Rectal smooth muscle tissue (tissue), 1 donor: ENCODE measurements around the gene SREBF2.
A peak's percentile ranks its signal among the peaks of the same experiment; 100 is the strongest.

Source experiments
- H3K27ac ChIP-seq: one replicate; pipeline ENCODE4 v1.7.0; 2013; ENCODE audit warnings: low read depth, low read length, inconsistent platforms
- H3K27me3 ChIP-seq: one replicate; pipeline ENCODE4 v1.7.0; 2013; ENCODE audit warnings: low read length; ENCODE audit not compliant: control insufficient read depth, insufficient read depth
- H3K36me3 ChIP-seq: one replicate; pipeline ENCODE4 v1.7.0; 2013; ENCODE audit warnings: low read length; ENCODE audit not compliant: control insufficient read depth, insufficient read depth
- H3K4me1 ChIP-seq: one replicate; pipeline ENCODE4 v1.7.0; 2013; ENCODE audit warnings: low read length; ENCODE audit not compliant: control insufficient read depth, insufficient read depth
- H3K4me3 ChIP-seq: one replicate; pipeline ENCODE4 v1.7.0; 2013; ENCODE audit warnings: low read length
- H3K9ac ChIP-seq: one replicate; pipeline ENCODE4 v1.7.0; 2013; ENCODE audit warnings: low read length

SREBF2 gene

GRCh38 chr22:41832553-41833368 is at the start of gene SREBF2:
Gene SREBF2 (plus strand): TSS chr22:41833105. CDS start chr22:41833271, 166 bp downstream.
- H3K27me3 ChIP-seq = no peaks in the 10 kb centered on the region
- H3K36me3 ChIP-seq = no peaks in the 10 kb centered on the region
- H3K27ac ChIP-seq = peak within 1 kb of the TSS; percentile 87
- peak within 1 kb of the TSS; percentile 81 for H3K4me3 ChIP-seq
- peaks cover 2% of the 10 kb centered on the region for H3K4me1 ChIP-seq
- H3K9ac ChIP-seq = peak within 1 kb of the TSS; percentile 68

DNA sequence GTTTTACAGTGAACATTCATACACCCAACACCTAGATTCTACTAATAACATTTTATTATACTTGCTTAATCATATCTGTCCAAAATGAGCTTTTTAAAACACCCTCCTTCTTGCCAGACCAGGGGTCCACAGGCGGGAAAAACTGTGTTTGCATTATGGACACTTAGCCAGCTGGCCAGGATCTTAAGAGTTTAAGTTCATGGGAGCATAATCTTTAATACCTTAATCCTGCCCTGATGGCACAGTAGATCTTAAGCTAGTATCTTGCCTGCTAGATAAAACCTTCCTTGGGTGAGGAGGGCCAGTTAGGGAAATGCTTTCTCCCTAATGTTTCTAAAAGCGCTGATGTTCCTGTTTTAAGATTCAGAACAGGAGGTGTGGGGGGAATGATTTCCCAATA is 45.6 kb upstream of the SREBF2 start:
- H3K9ac ChIP-seq = no peak overlapping the region
- H3K27me3 ChIP-seq = no peaks in the 10 kb centered on the region
- no peak overlapping the region for H3K27ac ChIP-seq
- no peaks in the 10 kb centered on the region for H3K36me3 ChIP-seq
- no peak overlapping the region for H3K4me3 ChIP-seq
- H3K4me1 ChIP-seq = no peaks in the 10 kb centered on the region

DNA sequence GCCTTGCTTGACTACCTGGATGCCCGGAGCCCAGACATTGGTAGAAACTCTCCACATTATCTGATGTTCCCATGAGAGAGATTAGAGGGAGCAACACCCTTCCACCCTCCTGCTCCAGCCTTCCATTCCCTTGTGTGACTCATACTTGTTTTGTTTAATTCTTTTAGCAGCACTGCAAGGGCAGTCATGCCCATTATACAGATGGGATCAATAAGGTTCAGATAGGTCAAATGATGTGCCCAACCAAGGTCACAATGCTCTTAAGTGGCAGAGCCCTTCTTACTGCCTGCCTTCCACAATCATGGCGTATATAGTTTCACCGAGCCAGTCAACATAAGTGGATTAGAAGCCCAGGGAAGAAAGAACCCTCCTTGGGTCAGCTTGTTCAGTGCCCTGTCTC is 39.0 kb upstream of the SREBF2 start:
- Histone ChIP-seq H3K9ac (no peak overlapping the region), H3K4me3 (no peak overlapping the region), H3K4me1 (no peaks in the 10 kb centered on the region), H3K36me3 (no peaks in the 10 kb centered on the region), H3K27ac (no peak overlapping the region), H3K27me3 (no peaks in the 10 kb centered on the region)

DNA sequence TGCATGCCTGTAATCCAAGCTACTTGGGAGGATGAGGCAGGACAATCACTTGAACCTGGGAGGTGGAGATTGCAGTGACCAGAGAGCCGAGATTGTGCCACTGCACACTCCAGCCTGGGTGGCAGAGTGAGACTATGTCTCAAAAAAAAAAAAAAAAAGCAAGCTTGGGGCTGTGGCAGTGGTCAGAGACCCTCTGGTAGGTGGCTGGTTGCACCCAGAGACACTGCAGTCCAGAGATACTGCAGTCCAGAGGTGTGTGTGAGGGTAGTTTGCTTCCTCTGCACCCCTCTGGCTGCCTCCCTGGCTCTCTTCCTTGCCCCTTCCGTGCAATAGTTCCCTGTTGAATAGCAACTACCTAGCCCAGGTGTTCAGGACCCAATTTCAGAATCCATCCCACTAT is 34.2 kb upstream of the SREBF2 start:
- Histone ChIP-seq H3K9ac (no peak overlapping the region), H3K4me1 (peaks cover 9% of the 10 kb centered on the region), H3K27me3 (no peaks in the 10 kb centered on the region), H3K27ac (no peak overlapping the region), H3K4me3 (no peak overlapping the region), H3K36me3 (no peaks in the 10 kb centered on the region)

DNA sequence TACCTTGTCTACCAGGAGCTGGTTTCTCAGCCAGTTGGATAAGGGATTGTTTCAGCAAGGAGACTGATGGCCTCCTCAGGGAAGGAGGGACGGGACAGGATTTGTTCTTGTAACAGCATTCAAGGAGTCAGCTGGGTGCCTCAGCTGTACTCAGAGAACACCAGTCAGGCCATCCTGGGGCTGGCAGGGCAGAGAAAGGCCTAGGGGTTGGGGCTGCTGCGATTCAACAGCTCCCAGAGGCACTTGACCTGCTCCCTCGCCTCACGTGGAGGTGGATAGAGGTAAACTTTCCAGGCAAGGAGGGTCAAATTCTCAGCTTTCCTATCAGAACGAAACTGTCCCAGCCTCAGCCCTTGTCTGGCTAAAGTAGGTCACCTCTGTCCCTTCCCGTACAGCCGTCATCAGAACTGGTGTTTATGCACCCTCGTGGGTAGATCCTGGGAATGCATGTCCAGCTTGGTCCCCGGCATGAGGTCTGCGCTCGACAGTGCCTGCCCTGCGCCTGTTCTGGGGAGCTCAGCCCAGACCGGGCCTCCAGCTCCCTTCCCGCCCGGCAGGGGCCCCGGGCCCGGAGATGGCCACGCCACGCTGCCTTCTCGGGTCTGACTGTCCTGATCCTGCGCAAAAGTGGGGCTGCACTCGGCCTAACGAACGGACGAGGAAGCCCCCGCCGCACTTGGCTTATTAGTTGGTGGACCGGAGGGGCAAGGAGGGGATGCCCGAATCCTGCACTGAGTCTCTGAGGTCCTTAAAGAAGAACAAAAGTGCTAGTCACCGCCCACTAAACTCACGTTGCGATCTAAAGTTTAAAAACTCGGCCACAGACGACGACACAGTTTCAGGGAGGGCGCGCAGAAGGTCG is 33.2 kb upstream of the SREBF2 start:
- Histone ChIP-seq H3K36me3 (no peaks in the 10 kb centered on the region), H3K27me3 (no peaks in the 10 kb centered on the region), H3K27ac (peak overlapping the region; percentile 88), H3K9ac (peak overlapping the region; percentile 34), H3K4me3 (peak overlapping the region; percentile 92), H3K4me1 (peaks cover 9% of the 10 kb centered on the region)

- Histone ChIP-seq H3K27ac (peak within 1 kb of the TSS; percentile 88), H3K27me3 (no peaks in the 10 kb centered on the region), H3K4me3 (peak within 1 kb of the TSS; percentile 92), H3K9ac (peak within 1 kb of the TSS; percentile 92), H3K36me3 (no peaks in the 10 kb centered on the region), H3K4me1 (peaks cover 9% of the 10 kb centered on the region)
Observed at GRCh38 chr22:41800348-41801146, 32.4 kb upstream of the SREBF2 start, which contains the start of gene CCDC134. Gene CCDC134 (plus strand): TSS chr22:41800679. CDS start chr22:41808891, 8,212 bp downstream.

DNA sequence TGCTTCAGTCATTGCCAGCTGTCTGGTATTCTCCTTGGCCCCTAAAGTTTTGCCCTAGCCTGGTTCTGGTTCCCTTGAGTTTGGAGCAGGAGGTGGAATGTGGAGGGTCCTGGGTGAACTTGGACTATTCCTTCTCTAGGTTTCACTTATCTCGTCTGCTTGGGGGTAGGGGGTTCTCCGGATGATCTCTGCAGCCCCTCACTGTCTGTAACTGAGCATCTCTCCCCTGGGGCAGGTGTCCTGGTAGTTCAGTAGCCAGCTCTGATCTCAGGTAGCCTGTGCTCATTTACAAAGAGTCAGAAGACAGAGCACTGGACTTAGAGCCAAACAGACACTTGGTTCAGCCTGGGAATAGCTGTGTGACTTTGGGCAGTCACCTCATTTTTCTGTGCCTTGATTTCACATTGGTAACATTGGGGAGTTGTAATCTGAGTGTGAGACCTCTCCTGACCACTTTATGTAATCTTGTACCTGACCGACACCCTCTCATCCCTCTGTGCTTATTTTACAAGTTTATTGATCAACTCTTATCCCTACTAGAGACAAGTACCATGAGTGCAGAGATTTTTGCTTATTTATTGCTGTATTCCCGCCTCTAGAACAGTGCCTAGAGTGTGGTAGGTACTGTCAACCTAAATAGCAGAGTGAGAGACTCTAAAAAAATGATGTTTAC is 31.6 kb upstream of the SREBF2 start:
- Histone ChIP-seq H3K27ac (peak overlapping the region; percentile 88), H3K4me3 (peak overlapping the region; percentile 92), H3K36me3 (no peaks in the 10 kb centered on the region), H3K4me1 (peaks cover 9% of the 10 kb centered on the region), H3K27me3 (no peaks in the 10 kb centered on the region), H3K9ac (peak overlapping the region; percentile 92)

DNA sequence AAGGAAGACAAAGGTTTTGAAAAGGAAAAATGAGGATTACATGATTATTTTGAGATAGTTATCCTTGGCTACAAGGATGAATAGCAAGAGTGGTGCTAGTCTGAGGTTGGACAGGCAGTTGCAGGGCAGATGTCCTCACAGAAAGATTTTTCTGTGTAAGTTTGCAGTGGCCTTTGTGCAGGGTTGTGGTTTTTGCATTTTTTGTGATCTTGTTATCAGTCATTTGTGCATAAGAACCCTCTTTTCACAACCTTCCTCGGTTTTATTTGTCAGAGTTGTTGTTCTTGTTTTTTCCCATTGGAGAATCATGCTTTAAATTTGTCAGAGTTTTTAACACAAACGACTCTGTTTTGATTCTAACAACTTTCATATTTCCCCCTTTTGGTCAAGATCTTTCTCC is 31.0 kb upstream of the SREBF2 start:
- Histone ChIP-seq H3K4me3 (peak overlapping the region; percentile 92), H3K9ac (no peak overlapping the region), H3K27me3 (no peaks in the 10 kb centered on the region), H3K27ac (no peak overlapping the region), H3K36me3 (no peaks in the 10 kb centered on the region), H3K4me1 (peaks cover 9% of the 10 kb centered on the region)

DNA sequence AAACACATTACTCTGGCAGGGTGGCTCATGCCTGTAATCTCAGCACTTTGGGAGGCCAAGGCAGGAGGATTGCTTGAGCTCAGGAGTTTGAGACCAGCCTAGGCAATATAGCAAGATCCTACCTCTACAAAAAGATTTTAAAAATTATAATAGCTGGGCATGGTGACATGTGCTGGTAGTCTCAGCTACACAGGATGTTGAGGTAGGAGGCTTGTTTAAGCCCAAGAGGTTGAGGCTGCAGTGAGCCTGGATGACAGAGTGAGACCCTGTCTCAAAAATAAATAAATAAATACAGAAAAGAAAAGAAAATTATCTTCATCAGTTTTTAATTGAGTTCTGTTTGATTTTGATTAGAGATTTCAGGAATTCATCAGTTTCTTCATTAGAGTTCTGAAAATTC is 27.3 kb upstream of the SREBF2 start:
- no peak overlapping the region for H3K4me3 ChIP-seq
- no peak overlapping the region for H3K27ac ChIP-seq
- no peak overlapping the region for H3K9ac ChIP-seq
- peaks cover 3% of the 10 kb centered on the region for H3K36me3 ChIP-seq
- H3K4me1 ChIP-seq = peaks cover 5% of the 10 kb centered on the region
- H3K27me3 ChIP-seq = no peaks in the 10 kb centered on the region

DNA sequence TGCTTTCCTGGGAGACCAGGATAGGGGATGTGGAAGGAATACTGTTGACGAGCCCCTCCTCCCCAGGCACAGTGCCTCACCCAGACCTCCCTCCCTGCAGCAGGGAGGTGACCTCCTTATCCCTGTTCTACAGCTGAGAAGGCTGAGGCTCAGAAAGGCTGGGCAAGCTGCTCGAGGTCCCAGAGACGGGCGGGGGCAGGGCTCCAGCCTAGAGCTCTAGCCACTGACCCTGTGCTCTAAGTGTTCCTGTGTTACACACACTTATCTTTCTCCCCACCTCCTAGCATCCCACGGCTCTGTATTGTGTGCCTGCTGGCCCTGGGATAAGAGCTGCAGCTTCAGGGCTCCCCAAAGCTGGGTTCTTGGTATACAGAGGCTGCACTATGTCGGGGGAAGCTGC is 24.5 kb upstream of the SREBF2 start:
- H3K27me3 ChIP-seq = no peaks in the 10 kb centered on the region
- no peaks in the 10 kb centered on the region for H3K4me1 ChIP-seq
- no peak overlapping the region for H3K9ac ChIP-seq
- no peak overlapping the region for H3K27ac ChIP-seq
- H3K4me3 ChIP-seq = no peak overlapping the region
- peaks cover 3% of the 10 kb centered on the region for H3K36me3 ChIP-seq

- H3K9ac ChIP-seq = no peak overlapping the region
- no peaks in the 10 kb centered on the region for H3K4me1 ChIP-seq
- H3K36me3 ChIP-seq = peaks cover 3% of the 10 kb centered on the region
- H3K4me3 ChIP-seq = no peak overlapping the region
- no peaks in the 10 kb centered on the region for H3K27me3 ChIP-seq
- no peak overlapping the region for H3K27ac ChIP-seq
Observed at GRCh38 chr22:41810022-41810421, 22.9 kb upstream of the SREBF2 start.
